Activated CD4-positive, alpha-beta T cell treated with anti-CD3 and anti-CD28 coated beads for 36 hours (primary cell): ENCODE results near the gene SETD1A. TPM values are rescaled to one million over a fixed set of nuclear protein-coding genes. Genes with fewer than 3 reads are reported as not detected.
A peak's percentile ranks its signal among the peaks of the same experiment; 100 is the strongest.

Source experiments
- ATAC-seq: fragments of 200-7000 bp; cut with Tn5 transposase; one replicate; pipeline ENCODE4 v1.10.0; 2021; ENCODE audit warnings: mild to moderate bottlenecking, moderate library complexity
- CTCF ChIA-PET: fragments of 350-600 bp; sonication (Branson Sonifier 250); formaldehyde crosslinking; loops from one replicate; lab custom pipeline; 2021; ENCODE audit warnings: antibody characterized with exemption; lab: Charles Lee
- POLR2A ChIA-PET: fragments of 350-600 bp; sonication (Branson Sonifier 250); formaldehyde crosslinking; loops from one replicate; lab custom pipeline; 2021; ENCODE audit warnings: antibody characterized with exemption, inconsistent platforms; lab: Charles Lee
- DNase-seq: peaks from one replicate; pipeline ENCODE4 v3.0.0-alpha.2; 2020
- H3K27ac Mint-ChIP-seq: one replicate; pipeline ENCODE4 v1.8.0; 2021; ENCODE audit warnings: mixed read lengths
- H3K27me3 Mint-ChIP-seq: one replicate; pipeline ENCODE4 v1.8.0; 2021; ENCODE audit warnings: mixed read lengths
- H3K36me3 Mint-ChIP-seq: one replicate; pipeline ENCODE4 v1.8.0; 2021; ENCODE audit warnings: low read depth, mixed read lengths
- H3K4me1 Mint-ChIP-seq: one replicate; pipeline ENCODE4 v1.8.0; 2021; ENCODE audit warnings: mixed read lengths
- H3K4me3 Mint-ChIP-seq: one replicate; pipeline ENCODE4 v1.8.0; 2021; ENCODE audit warnings: mild to moderate bottlenecking, moderate library complexity, mixed read lengths
- H3K9me3 Mint-ChIP-seq: one replicate; pipeline ENCODE4 v1.8.0; 2021; ENCODE audit warnings: low read depth, mixed read lengths
- intact Hi-C, 2 experiments: fragments of 100-400 bp; cut with DNase I in 1 of 2; cut with micrococcal nuclease in 1 of 2; formaldehyde crosslinking; loops; one replicate each; pipeline versions ENCODE4 v1.14.2 to v1.15.1; 2022 to 2024; cut with DNase I, micrococcal nuclease
- total RNA-seq, 2 experiments: library from RNA; stranded (reverse); gene quantifications; one replicate each; pipeline ENCODE4 v1.2.3, GENCODE V29; 2021

The SETD1A gene
- total RNA-seq, 2 experiments from 2014 or later = 18.5 to 21.7 TPM

GRCh38 chr16:30946671-30947540, 10.6 kb upstream of the SETD1A start:
- Mint-ChIP-seq H3K36me3 (peaks cover 15% of the 10 kb centered on the region), H3K27me3 (no peaks in the 10 kb centered on the region), H3K4me1 (peaks cover 25% of the 10 kb centered on the region), H3K27ac (no peak overlapping the region), H3K9me3 (no peaks in the 10 kb centered on the region), H3K4me3 (no peak overlapping the region)
- intact Hi-C loops = no loop called here
- ChIA-PET POLR2A (interaction anchor here (0.6 kb wide), 1 partner anchor 235 kb away, joined by 5 read pairs; no protein-coding TSS in a partner anchor), CTCF (interaction anchor here (0.6 to 1.2 kb wide), 2 partner anchors 18 to 20 kb away, joined by 3 read pairs; no protein-coding TSS in a partner anchor)
- no peak for DNase-seq
- no peak for ATAC-seq

- Mint-ChIP-seq H3K4me1 (peaks cover 19% of the 10 kb centered on the region), H3K27me3 (no peaks in the 10 kb centered on the region), H3K9me3 (no peaks in the 10 kb centered on the region), H3K36me3 (peaks cover 15% of the 10 kb centered on the region), H3K4me3 (no peak overlapping the region), H3K27ac (no peak overlapping the region)
- ATAC-seq = no peak
- ChIA-PET POLR2A (interaction anchor here (0.6 kb wide), 2 partner anchors 171 to 235 kb away, joined by 3 to 5 read pairs; no protein-coding TSS in a partner anchor), CTCF (interaction anchor here (1.2 kb wide), 1 partner anchor 21 kb away, joined by 3 read pairs; no protein-coding TSS in a partner anchor)
- no peak for DNase-seq
- intact Hi-C loops = no loop called here
These were observed 10.1 kb upstream of the SETD1A start for GRCh38 chr16:30947541-30947858.

GRCh38 chr16:30947859-30948666, 9.5 kb upstream of the SETD1A start:
- CTCF ChIA-PET = interaction anchor here (1.2 kb wide), 1 partner anchor 21 kb away, joined by 3 read pairs; no protein-coding TSS in a partner anchor
- intact Hi-C loops = no loop called here
- DNase-seq = peak; percentile 30
- Mint-ChIP-seq H3K27ac (no peak overlapping the region), H3K27me3 (no peaks in the 10 kb centered on the region), H3K4me1 (peaks cover 14% of the 10 kb centered on the region), H3K36me3 (peaks cover 13% of the 10 kb centered on the region), H3K4me3 (peak overlapping the region; percentile 81), H3K9me3 (no peaks in the 10 kb centered on the region)
- POLR2A ChIA-PET = interaction anchor here (0.6 kb wide), 1 partner anchor 170 kb away, joined by 3 read pairs; no protein-coding TSS in a partner anchor
- no peak for ATAC-seq

DNA sequence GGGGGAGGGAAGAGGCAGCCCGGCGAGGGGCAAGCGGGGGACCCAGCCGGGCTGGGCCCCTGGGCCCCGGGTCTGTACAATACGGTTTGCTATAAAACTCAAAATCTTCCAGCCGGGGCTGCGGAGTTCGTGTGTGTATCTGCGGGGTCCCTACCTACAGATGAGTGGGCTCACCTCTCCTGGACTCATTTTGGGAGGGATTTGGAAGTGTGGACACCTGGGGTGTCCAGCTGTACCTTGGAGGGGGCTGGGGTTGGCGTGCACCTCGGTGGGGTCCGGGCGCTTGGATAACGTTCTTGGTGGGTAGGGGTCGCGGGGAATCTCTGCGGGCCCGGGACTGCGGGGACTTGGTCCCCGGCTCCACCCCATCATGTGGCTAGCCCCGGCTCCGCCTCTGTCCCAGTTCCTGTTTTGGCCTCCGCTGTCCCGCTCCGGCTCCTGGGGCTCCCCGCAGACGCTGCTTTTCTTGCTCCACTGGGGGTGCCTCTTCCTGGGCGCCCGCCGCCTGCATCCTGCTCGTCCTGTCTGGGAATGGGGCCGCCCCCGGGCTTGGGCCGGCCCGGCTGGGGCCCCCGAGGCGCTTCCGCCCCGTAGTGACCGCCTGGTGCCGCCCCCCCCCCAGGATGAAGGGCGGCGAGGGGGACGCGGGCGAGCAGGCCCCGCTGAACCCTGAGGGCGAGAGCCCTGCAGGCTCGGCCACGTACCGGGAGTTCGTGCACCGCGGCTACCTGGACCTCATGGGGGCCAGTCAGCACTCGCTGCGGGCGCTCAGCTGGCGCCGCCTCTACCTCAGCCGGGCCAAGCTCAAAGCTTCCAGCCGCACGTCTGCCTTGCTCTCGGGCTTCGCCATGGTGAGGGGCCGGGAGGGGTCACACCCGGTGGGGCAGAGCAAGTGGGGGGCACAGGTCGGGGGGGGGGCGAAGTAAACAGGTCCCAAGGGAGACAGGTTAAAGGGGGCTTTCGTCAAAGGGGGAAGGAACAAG, 8.6 kb upstream of the SETD1A start, which contains the start of gene ORAI3:
Gene ORAI3, plus strand, starts transcription at position 402 of the 983 bp plus-strand sequence. Its CDS starts 222 bp downstream, at position 624.
- Mint-ChIP-seq H3K27me3 (no peaks in the 10 kb centered on the region), H3K4me3 (peak within 1 kb of the TSS; percentile 81), H3K9me3 (no peaks in the 10 kb centered on the region), H3K4me1 (peaks cover 19% of the 10 kb centered on the region), H3K27ac (peak within 1 kb of the TSS; percentile 68), H3K36me3 (peaks cover 10% of the 10 kb centered on the region)
- ChIA-PET CTCF (interaction anchor here (0.6 to 1.4 kb wide), 7 partner anchors 11 to 217 kb away, joined by 3 to 7 read pairs (median 3); partner anchors contain the start of genes ZNF646 and ZNF668), POLR2A (no interaction called here)
- intact Hi-C loops = no loop called here
- DNase-seq (peak; percentile 66), ATAC-seq (peak; percentile 45)

GRCh38 chr16:30949650-30950515, 7.7 kb upstream of the SETD1A start:
- ChIA-PET CTCF (interaction anchor here (0.7 to 1.4 kb wide), 7 partner anchors 9 to 216 kb away, joined by 3 to 7 read pairs (median 3); partner anchors contain the start of genes ZNF646 and ZNF668), POLR2A (interaction anchor here (1.0 kb wide), 1 partner anchor 124 kb away, joined by 3 read pairs; the partner anchor contains the start of genes ZNF646 and ZNF668)
- intact Hi-C loops = loop anchor here in 1 of 2 experiments (10.0 kb wide), 1 partner anchor 915 kb away; no protein-coding TSS in a partner anchor
- peaks cover 4% of the 10 kb centered on the region for H3K36me3 Mint-ChIP-seq
- peaks cover 19% of the 10 kb centered on the region for H3K4me1 Mint-ChIP-seq
- H3K27me3 Mint-ChIP-seq = no peaks in the 10 kb centered on the region
- peak overlapping the region; percentile 68 for H3K27ac Mint-ChIP-seq
- H3K9me3 Mint-ChIP-seq = no peaks in the 10 kb centered on the region
- peak; percentile 80 for DNase-seq
- peak overlapping the region; percentile 81 for H3K4me3 Mint-ChIP-seq
- peak; percentile 78 for ATAC-seq

DNA sequence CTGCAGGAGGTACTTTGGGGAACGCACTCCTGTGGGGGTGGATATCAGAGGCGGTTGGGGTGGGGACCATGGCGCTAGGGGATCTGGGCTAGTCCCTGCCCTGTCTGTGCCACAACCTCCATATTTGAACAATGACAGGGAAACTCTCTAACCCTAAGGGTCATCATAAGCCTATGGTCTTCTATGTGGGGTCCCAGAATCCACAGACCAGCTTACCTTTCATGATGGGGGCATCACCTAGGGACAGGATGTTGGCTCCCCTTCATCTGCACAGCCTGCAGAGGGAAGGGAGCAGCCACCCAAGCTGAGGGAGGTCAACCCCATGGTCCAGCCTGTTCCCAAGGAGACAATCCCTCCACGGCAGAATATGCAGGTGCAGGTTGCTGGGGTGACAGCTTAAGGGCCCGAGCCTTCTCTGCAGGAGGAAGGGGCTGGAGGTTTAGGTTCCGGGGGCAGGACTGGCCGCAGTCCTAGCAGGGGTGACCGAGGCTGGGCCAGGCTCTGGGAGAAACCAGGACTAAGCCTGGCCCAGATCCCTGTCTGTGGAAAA, 7.0 kb upstream of the SETD1A start:
- DNase-seq (no peak), ATAC-seq (no peak)
- ChIA-PET CTCF (interaction anchor here (1.0 to 1.4 kb wide), 4 partner anchors 9 to 192 kb away, joined by 3 to 7 read pairs (median 4); no protein-coding TSS in a partner anchor), POLR2A (interaction anchor here (1.0 kb wide), 1 partner anchor 124 kb away, joined by 3 read pairs; the partner anchor contains the start of genes ZNF646 and ZNF668)
- H3K4me3 Mint-ChIP-seq = peak overlapping the region; percentile 81
- no peaks in the 10 kb centered on the region for H3K9me3 Mint-ChIP-seq
- H3K27me3 Mint-ChIP-seq = no peaks in the 10 kb centered on the region
- intact Hi-C loops = loop anchor here in 1 of 2 experiments (10.0 kb wide), 1 partner anchor 914 kb away; no protein-coding TSS in a partner anchor
- H3K36me3 Mint-ChIP-seq = peaks cover 4% of the 10 kb centered on the region
- H3K4me1 Mint-ChIP-seq = peaks cover 19% of the 10 kb centered on the region
- H3K27ac Mint-ChIP-seq = peak overlapping the region; percentile 68

GRCh38 chr16:30951193-30951592, 6.4 kb upstream of the SETD1A start:
- Mint-ChIP-seq H3K27me3 (no peaks in the 10 kb centered on the region), H3K4me1 (peaks cover 21% of the 10 kb centered on the region), H3K36me3 (peaks cover 4% of the 10 kb centered on the region), H3K9me3 (no peaks in the 10 kb centered on the region), H3K4me3 (no peak overlapping the region), H3K27ac (no peak overlapping the region)
- POLR2A ChIA-PET = no interaction called here
- intact Hi-C loops = loop anchor here in 1 of 2 experiments (10.0 kb wide), 1 partner anchor 914 kb away; no protein-coding TSS in a partner anchor
- DNase-seq = no peak
- no peak for ATAC-seq
- CTCF ChIA-PET = interaction anchor here (0.9 to 1.2 kb wide), 2 partner anchors 17 to 34 kb away, joined by 3 to 4 read pairs; partner anchors contain the start of gene HSD3B7

DNA sequence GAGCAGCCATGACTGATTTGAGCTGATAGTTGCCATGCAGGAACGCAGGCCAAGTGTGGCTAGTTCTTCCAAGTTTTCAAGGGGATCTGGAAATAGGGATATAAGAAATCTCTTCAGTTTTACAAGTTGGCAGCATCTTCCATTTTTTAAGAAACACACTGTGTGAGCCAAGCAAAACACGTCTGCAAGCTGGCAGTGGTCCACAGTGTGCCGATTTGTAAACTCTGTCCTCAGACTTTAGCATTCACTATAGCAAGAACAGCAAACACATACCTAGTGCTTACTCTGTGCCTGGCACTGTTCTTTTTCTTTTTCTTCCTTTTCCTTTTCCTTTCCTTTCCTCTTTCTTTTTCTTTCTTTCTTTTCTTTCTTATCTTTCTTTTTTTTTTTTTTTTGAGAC, 5.8 kb upstream of the SETD1A start:
- peaks cover 27% of the 10 kb centered on the region for H3K4me1 Mint-ChIP-seq
- POLR2A ChIA-PET = no interaction called here
- no peak overlapping the region for H3K4me3 Mint-ChIP-seq
- H3K36me3 Mint-ChIP-seq = peaks cover 1% of the 10 kb centered on the region
- DNase-seq (no peak), ATAC-seq (no peak)
- no peak overlapping the region for H3K27ac Mint-ChIP-seq
- H3K27me3 Mint-ChIP-seq = no peaks in the 10 kb centered on the region
- intact Hi-C loops = loop anchor here in 1 of 2 experiments (10.0 kb wide), 1 partner anchor 913 kb away; no protein-coding TSS in a partner anchor
- no peaks in the 10 kb centered on the region for H3K9me3 Mint-ChIP-seq
- CTCF ChIA-PET = interaction anchor here (0.5 to 1.2 kb wide), 4 partner anchors 18 to 304 kb away, joined by 3 to 4 read pairs (median 3); partner anchors contain the start of gene HSD3B7

DNA sequence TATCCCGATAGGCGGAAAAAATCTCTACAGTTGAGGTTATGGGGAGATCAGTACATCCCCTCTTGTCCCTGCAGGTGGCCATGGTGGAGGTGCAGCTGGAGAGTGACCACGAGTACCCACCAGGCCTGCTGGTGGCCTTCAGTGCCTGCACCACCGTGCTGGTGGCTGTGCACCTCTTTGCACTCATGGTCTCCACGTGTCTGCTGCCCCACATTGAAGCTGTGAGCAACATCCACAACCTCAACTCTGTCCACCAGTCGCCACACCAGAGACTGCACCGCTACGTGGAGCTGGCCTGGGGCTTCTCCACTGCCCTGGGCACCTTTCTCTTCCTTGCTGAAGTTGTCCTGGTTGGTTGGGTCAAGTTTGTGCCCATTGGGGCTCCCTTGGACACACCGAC, 4.4 kb upstream of the SETD1A start:
- intact Hi-C loops = loop anchor here in 1 of 2 experiments (10.0 kb wide), 1 partner anchor 912 kb away; no protein-coding TSS in a partner anchor
- H3K9me3 Mint-ChIP-seq = no peaks in the 10 kb centered on the region
- DNase-seq = no peak
- ATAC-seq = no peak
- CTCF ChIA-PET = interaction anchor here (0.6 to 2.4 kb wide), 7 partner anchors 9 to 280 kb away, joined by 3 to 14 read pairs (median 4); no protein-coding TSS in a partner anchor
- POLR2A ChIA-PET = no interaction called here
- H3K27ac Mint-ChIP-seq = no peak overlapping the region
- peaks cover 28% of the 10 kb centered on the region for H3K4me1 Mint-ChIP-seq
- H3K36me3 Mint-ChIP-seq = no peaks in the 10 kb centered on the region
- H3K4me3 Mint-ChIP-seq = no peak overlapping the region
- no peaks in the 10 kb centered on the region for H3K27me3 Mint-ChIP-seq
